ENCODE data around the gene TRPV6.

TRPV6 gene

GRCh38 chr7:142868986-142869415 lies 16.5 kb downstream of the TRPV6 start:
- no peak for DNase-seq (ENCODE audit: low spot score)

DNA sequence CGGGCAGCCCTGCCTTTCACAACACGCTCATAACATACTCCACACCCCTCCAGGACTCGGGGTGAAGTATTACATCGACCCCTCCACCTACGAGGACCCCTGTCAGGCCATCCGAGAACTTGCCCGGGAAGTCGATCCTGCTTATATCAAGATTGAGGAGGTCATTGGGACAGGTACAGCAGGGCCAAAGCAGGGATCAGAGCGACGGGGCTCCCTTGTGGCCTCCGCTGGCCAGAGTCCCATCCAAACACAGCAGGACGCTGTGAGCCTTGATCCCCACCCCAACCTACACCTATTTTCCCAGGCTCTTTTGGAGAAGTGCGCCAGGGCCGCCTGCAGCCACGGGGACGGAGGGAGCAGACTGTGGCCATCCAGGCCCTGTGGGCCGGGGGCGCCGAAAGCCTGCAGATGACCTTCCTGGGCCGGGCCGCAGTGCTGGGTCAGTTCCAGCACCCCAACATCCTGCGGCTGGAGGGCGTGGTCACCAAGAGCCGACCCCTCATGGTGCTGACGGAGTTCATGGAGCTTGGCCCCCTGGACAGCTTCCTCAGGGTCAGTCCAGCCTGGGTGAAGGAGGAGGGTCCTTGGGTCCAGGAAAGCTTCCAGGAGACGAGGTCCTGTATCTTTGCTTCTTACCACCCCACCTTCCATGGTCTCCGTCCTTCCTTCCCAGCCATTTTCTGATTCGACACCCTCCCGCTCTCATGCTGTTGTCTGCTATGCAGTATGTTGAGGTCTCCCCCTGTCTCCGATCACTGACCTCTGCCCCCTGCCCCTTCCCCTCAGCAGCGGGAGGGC lies 17.2 kb downstream of the TRPV6 start:
- DNase-seq (ENCODE audit: low spot score), result no peak

GRCh38 chr7:142867398-142868187 lies 18.0 kb downstream of the TRPV6 start:
- DNase-seq (ENCODE audit: low spot score), result no peak

DNA sequence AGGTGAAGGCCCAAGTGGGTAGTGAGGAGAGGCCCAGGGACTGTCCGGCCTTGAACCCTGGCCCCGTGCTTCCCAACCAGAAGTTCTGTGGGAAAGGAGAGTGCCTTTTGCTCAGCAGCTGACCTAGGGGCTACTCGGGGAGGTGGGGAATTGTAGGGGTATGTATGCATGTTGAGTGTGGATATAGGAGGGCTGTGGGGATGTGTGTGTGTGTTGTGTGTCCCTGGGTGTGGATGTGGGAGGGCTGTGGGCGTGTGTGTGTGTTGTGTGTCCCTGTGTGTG lies 18.5 kb downstream of the TRPV6 start:
- no peak for DNase-seq (ENCODE audit: low spot score)

DNA sequence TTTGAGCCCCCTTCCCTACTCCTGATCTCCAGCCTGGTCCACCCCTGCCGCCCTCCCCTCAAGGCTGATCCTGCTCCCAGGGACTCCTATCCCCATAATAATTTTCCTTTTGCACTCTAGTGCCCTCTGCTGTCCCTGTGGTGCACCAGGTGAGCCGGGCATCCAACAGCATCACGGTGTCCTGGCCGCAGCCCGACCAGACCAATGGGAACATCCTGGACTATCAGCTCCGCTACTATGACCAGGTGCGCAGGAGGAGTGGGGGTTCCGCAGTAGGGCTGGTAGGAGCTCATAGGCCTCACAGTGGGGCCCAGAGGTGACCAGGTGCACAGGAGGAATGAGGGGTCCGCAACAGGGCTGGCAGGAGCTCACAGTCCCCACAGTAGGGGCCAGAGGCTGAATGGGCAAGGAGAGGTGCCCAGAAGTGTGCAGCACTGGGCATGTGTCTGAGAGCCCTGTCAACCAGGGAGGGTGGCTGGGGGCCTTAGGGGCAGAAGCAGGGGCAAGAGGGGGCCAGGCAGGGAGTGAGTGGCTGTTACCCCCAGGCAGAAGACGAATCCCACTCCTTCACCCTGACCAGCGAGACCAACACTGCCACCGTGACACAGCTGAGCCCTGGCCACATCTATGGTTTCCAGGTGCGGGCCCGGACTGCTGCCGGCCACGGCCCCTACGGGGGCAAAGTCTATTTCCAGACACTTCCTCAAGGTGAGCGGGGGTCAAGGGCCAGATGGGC lies 19.0 kb downstream of the TRPV6 start:
- DNase-seq (ENCODE audit: low spot score), result peak; percentile 32

- DNase-seq (ENCODE audit: low spot score), result no peak
Observed at GRCh38 chr7:142865766-142866165, 19.8 kb downstream of the TRPV6 start.

GRCh38 chr7:142864980-142865747 lies 20.4 kb downstream of the TRPV6 start:
- DNase-seq (ENCODE audit: low spot score), result no peak

GRCh38 chr7:142863891-142864685 lies 21.5 kb downstream of the TRPV6 start:
- DNase-seq (ENCODE audit: low spot score), result no peak

DNA sequence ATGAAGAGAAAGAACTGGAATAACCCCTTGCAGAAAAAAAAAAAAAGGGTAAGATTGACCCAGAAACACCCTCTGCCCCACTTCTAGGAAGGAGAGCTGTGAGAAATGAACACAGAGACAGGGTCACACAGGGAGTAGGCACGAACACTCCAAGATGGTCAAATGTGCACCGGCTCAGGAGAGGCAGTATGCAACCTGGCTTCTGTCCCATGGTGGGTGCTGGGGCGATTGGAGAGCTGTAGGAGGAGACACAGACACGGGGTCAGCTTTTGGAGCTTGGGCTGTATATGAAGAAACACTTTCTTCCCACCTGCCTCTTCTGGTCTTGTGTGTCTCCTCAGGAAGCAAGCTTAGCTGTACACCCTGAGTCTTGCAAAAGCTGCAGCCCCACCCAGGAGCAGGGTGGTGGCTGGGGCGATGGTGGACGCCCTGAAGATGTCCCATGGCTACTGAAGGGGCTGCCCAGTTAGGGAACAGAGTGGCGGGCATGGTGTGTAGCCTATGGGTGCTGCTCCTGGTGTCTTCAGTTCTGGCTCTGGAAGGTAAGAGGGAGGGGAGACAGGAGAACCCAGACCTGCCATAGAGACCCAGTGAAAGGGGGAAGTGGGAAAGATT lies 22.7 kb downstream of the TRPV6 start:
- DNase-seq (ENCODE audit: low spot score), result no peak

GRCh38 chr7:142862351-142862750 lies 23.2 kb downstream of the TRPV6 start:
- no peak for DNase-seq (ENCODE audit: low spot score)

GRCh38 chr7:142860968-142861367 lies 24.6 kb downstream of the TRPV6 start:
- DNase-seq (ENCODE audit: low spot score), result no peak

- no peak for DNase-seq (ENCODE audit: low spot score)
Observed at GRCh38 chr7:142859829-142860228, 25.7 kb downstream of the TRPV6 start.

GRCh38 chr7:142859411-142859810 lies 26.1 kb downstream of the TRPV6 start:
- no peak for DNase-seq (ENCODE audit: low spot score)

DNA sequence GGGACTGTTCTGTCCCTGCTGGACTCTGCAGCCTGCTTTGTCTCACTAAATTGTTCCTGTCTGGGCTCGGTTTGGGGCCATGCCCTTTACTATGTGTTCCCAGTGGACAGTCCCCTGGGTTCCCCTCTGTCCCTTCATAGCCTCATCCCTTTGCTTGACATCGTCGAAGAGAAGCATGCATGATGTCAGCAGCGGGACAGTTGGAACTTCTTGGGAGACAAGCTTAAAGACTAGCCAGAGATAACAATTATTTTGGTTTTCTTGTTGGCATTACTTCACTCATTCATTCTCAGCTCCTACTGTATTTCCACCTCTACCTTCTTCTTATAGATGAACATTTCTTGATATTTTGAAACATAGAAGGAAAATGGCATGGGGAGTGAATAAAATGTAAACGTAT lies 27.9 kb downstream of the TRPV6 start:
- no peak for DNase-seq (ENCODE audit: low spot score)

- no peak for DNase-seq (ENCODE audit: low spot score)
Observed at GRCh38 chr7:142856565-142857245, 28.8 kb downstream of the TRPV6 start.

DNA sequence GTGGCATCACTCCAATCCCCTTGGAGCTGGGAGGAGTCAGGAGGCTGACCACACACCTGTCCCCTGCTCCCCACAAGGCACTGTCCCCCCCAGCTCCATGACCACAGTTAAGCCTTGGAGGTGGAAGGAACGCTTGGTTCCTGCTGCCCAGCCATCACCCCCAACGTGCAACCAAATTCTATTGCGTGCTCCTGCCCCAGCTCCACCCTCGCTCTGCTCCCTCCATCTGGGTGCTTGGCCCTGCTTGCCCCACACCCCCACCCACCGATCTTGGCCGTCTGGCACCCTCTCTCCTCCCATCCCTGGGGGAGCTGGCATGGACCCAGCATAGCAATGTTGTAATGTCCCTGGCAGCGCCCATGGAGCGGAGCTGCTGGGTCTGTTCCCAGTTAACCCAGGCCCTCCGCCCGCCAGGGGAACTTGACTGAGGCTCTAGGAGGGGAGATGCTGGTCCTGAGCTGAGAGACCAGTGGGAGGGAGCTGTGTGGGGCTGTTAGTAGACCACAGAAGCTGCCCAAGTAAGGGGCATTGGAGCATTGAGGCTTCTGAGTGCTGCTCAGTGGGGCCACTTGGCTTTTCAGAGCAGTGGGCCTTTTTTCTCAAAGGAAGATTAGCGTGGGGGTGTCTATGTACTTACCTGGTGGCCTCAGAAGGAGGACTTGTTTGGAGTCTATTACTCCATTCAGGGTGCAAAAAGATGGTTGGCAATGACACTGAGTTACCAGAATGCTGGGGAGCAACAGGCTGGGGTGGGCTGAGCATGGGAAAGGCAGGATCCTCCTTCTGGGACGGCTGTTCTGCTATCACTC lies 29.6 kb downstream of the TRPV6 start:
- no peak for DNase-seq (ENCODE audit: low spot score)

GRCh38 chr7:142855114-142855743 lies 30.3 kb downstream of the TRPV6 start:
- DNase-seq (ENCODE audit: low spot score), result no peak

DNA sequence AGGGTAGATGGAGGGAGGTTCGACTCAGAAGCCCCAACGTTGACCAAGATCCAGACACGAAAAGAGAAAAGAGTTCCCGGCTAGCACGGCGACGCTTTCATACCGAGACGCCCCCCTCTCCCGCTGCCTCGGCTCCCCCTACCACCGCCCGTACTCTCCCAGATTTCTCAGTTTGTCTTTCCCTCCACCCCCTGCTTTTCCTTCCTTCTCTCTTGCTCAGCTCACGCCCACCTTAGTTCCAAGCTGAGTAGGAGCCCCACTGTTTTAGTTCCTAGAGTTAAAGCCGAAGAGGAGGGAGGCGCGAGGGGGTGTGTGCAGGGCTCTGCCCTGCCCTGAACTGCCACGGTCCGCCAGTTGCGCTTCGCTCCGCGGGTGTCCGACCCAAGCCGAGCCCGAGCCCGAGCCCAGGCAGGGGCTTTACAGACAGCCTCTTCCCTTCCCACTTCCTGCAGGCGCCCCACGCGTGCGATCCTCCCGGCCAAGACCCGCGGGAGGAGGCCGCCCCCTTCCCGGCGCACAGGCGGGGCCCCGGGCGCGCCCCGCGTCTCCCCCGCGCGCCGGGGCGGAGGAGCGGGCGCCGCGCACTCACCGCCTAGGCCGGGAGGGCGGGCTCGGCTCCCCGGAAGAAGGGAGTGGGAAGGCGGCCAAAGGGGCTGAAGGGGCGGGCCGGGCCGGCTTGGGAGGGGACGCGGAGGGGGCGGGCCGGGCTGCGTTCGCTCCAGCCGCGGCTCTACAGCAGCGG lies 31.0 kb downstream of the TRPV6 start, which contains the start of gene EPHB6:
TSS of gene EPHB6 (plus strand) at position 705 of the 742 bp plus-strand sequence. CDS start 8,152 bp downstream, outside the sequence.
- DNase-seq (ENCODE audit: low spot score), result peak; percentile 54

Measured in CD4-positive, alpha-beta T cell treated with Interleukin-15 for 4 hours (primary cell).